ENCODE results near the gene OR2AE1.

OR2AE1 gene

GRCh38 chr7:99827040-99827778 is 49.6 kb downstream of the OR2AE1 start:
- no peaks in the 10 kb centered on the region for H3K9me3 Mint-ChIP-seq
- no peak overlapping the region for H3K4me3 Mint-ChIP-seq
- peak overlapping the region in 2 of 3 experiments; percentile 80 to 86 for H3K27ac Mint-ChIP-seq
- H3K27me3 Mint-ChIP-seq (ENCODE audit: low read depth), result peaks cover 14% of the 10 kb centered on the region
- H3K4me1 Mint-ChIP-seq, result peaks cover 21% of the 10 kb centered on the region
- no peaks in the 10 kb centered on the region for H3K36me3 Mint-ChIP-seq (ENCODE audit: low read depth)
- no peak for TF ChIP-seq CTCF (IDR thresholded peaks at IDR 0.05; ENCODE audit: unreplicated experiment in 3 of 3)
